Naive B cell (primary cell): ENCODE results near the gene CTDSPL. TPM values are rescaled to one million over a fixed set of nuclear protein-coding genes. Genes with fewer than 3 reads are reported as not detected.
A peak's percentile ranks its signal among the peaks of the same experiment; 100 is the strongest.
"Not testable (repeated sequence)": the region's sequence is repeated elsewhere in the genome, so short reads cannot be mapped to it uniquely, and the experiment has no call there.

Source experiments
- ATAC-seq, 2 donors: fragments of 150-1000 bp; cut with Tn5 transposase; 2 replicates each; pipeline ENCODE4 v1.10.0; 2021; ENCODE audit warnings: low read depth in 2 of 2, mild to moderate bottlenecking in 2 of 2, moderate library complexity in 2 of 2
- DNase-seq: peaks from one replicate; pipeline ENCODE4 v3.0.0; 2022
- H3K27ac Mint-ChIP-seq, 6 donors: one replicate each; pipeline ENCODE4 v1.8.0; 2020 to 2022; ENCODE audit warnings: mild to moderate bottlenecking in 6 of 6, mixed read lengths in 6 of 6, moderate library complexity in 5 of 6, inconsistent platforms in 2 of 6
- H3K27me3 Mint-ChIP-seq, 3 donors: one replicate each; pipeline ENCODE4 v1.8.0; 2021 to 2022; ENCODE audit warnings: mixed read lengths in 3 of 3, mild to moderate bottlenecking in 1 of 3
- H3K36me3 Mint-ChIP-seq, 2 donors: one replicate each; pipeline ENCODE4 v1.8.0; 2020 to 2022; ENCODE audit warnings: mixed read lengths in 2 of 2, inconsistent platforms in 1 of 2, mild to moderate bottlenecking in 1 of 2
- H3K4me1 Mint-ChIP-seq, 3 donors: one replicate each; pipeline ENCODE4 v1.8.0; 2020 to 2022; ENCODE audit warnings: mixed read lengths in 3 of 3, inconsistent platforms in 1 of 3, mild to moderate bottlenecking in 1 of 3, moderate library complexity in 1 of 3
- H3K4me3 Mint-ChIP-seq, 8 donors: one replicate each; pipeline ENCODE4 v1.8.0; 2020 to 2022; ENCODE audit warnings: mild to moderate bottlenecking in 8 of 8, mixed read lengths in 8 of 8, moderate library complexity in 8 of 8, inconsistent platforms in 2 of 8
- H3K9me3 Mint-ChIP-seq, 7 donors: one replicate each; pipeline ENCODE4 v1.8.0; 2020 to 2022; ENCODE audit warnings: mixed read lengths in 7 of 7, mild to moderate bottlenecking in 5 of 7, inconsistent platforms in 2 of 7, moderate library complexity in 1 of 7
- polyA plus RNA-seq, 6 donors: library from polyadenylated mRNA; unstranded; fragments of 300-500 nt; fragmentation: Illumina TruSeq; gene quantifications; one replicate each; pipeline ENCODE4 v1.2.3, GENCODE V29; 2021; ENCODE audit warnings: low read depth in 6 of 6

CTDSPL gene
- polyA plus RNA-seq, 6 donors from 2014 or later = 0.15 to 0.70 (median 0.31) TPM; not detected in 3

- not testable (repeated sequence) for H3K9me3 Mint-ChIP-seq, ATAC-seq, H3K27ac Mint-ChIP-seq, DNase-seq
- peaks cover 0 to 19% of the 10 kb centered on the region in 2 donors for H3K36me3 Mint-ChIP-seq
- H3K4me3 Mint-ChIP-seq = peak overlapping the region in 1 of 8 donors; percentile 39
- H3K27me3 Mint-ChIP-seq = peaks cover 26 to 53% (median 45%) of the 10 kb centered on the region in 3 donors
- peaks cover 9 to 19% (median 10%) of the 10 kb centered on the region in 3 donors for H3K4me1 Mint-ChIP-seq
These were observed 171.9 kb downstream of the CTDSPL start for GRCh38 chr3:38033586-38033985.

Other genes with a start within 250 kb of the CTDSPL start
- gene VILL, start 128.9 kb downstream of the CTDSPL start, polyA plus RNA-seq = 10 to 100 TPM in 4 of 6 donors, 1 to 10 TPM in 2; 8.4 to 17.8 (median 11.8) TPM
- 1 to 10 TPM in 5 of 6 donors, not detected in 1; 1.9 to 4.1 (median 2.6) TPM for gene PLCD1, start 167.8 kb downstream of the CTDSPL start, polyA plus RNA-seq
- under 1 TPM in 4 of 6 donors, not detected in 2; 0.09 to 0.50 (median 0.30) TPM for gene DLEC1, start 177.3 kb downstream of the CTDSPL start, polyA plus RNA-seq